Cortex of kidney (tissue), 1 donor: ENCODE data around the gene SLC35E1.
"Not testable (repeated sequence)": the region's sequence is repeated elsewhere in the genome, so short reads cannot be mapped to it uniquely, and the experiment has no call there.

Experiments used
- DNase-seq: peaks from one replicate; lab custom pipeline; 2025; lab: John Stamatoyannopoulos, UW

The SLC35E1 gene

GRCh38 chr19:16522559-16523377 lies 49.4 kb downstream of the SLC35E1 start:
- no peak for DNase-seq

- DNase-seq, result no peak
Observed at GRCh38 chr19:16521715-16522289, 50.4 kb downstream of the SLC35E1 start.

- DNase-seq, result no peak
Observed at GRCh38 chr19:16520986-16521624, 51.1 kb downstream of the SLC35E1 start.

- no peak for DNase-seq
Observed at GRCh38 chr19:16520074-16520973, 51.9 kb downstream of the SLC35E1 start.

- DNase-seq, result no peak
Observed at GRCh38 chr19:16519230-16519687, 53.0 kb downstream of the SLC35E1 start.

DNA sequence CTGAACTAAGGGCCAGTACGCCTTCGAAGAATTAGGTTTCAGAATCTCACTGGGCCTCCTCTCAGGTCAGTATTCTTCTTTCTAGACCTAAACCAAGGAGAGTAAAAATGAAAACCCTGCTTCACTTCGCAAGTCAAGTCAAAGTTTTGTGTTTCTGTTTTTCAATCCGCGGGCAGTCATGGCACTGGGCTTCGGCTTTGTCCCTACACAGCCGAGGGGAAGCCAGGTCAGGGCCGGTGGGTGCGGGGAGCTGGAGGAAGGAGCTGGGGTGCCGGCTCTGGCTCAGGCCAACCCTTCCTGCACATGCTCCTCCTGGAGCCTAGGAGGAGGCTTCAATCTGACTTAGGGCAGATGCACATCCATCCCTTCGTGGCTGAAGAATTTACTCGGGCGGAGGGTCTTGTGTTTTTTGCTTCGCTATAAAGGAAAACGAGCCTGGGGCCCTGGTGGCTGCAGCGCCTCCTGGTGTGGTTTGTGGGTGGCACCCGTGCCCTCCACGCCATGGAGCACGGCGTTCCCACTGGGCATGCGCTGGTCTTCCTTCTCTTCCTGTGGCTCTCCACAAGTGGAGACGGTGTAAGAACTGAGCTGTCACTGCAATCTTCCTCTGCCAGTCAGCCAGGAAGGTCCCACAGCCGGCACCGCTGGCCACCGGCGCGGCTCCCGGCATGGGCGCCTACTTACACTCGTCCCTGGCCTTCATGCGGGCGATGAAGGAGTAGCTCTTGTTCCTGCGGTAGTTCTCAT lies 53.6 kb downstream of the SLC35E1 start:
- DNase-seq, result no peak

GRCh38 chr19:16518061-16518460 lies 54.2 kb downstream of the SLC35E1 start:
- no peak for DNase-seq

- DNase-seq, result no peak
Observed at GRCh38 chr19:16516923-16517610, 55.1 kb downstream of the SLC35E1 start.

DNA sequence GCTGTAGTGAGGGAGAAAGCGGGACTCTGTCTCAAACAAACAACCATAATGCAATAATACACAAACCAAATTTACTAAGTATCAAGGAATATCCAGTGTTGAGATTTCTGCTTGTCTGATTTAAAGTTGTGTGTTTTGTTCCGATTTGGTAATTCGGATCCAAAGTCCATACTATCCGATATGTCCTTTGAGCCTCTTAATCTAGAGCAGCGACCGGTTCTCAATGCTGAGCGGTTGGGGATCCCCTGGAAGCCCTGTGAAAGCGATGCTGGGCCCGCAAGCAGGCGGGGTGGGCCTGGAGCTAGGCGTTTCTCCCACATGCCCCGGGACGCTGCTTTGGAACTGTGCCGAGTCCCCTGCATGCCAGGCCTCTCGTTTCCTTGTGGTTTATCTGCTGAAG lies 55.8 kb downstream of the SLC35E1 start:
- DNase-seq, result no peak

- no peak for DNase-seq
Observed at GRCh38 chr19:16514383-16515019, 57.7 kb downstream of the SLC35E1 start.

DNA sequence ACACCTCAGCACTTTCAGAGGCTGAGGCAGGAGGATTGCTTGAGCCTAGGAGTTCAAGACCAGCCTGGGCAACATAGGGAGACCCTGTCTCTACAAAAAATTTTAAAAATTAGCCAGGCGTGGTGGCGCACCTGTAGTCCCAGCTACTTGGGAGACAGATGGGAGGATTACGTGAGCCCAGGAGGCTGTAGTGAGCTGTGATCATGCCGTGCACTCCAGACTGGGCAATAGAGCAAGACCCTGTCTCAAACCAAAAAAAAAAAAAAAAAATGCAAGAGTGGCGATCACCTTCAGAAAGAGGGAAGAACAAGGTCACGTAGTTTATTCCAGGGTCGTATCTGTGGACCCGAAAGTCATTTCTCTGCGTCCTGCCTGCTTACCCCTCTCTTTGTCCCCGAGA lies 59.6 kb downstream of the SLC35E1 start:
- not testable (repeated sequence) for DNase-seq

DNA sequence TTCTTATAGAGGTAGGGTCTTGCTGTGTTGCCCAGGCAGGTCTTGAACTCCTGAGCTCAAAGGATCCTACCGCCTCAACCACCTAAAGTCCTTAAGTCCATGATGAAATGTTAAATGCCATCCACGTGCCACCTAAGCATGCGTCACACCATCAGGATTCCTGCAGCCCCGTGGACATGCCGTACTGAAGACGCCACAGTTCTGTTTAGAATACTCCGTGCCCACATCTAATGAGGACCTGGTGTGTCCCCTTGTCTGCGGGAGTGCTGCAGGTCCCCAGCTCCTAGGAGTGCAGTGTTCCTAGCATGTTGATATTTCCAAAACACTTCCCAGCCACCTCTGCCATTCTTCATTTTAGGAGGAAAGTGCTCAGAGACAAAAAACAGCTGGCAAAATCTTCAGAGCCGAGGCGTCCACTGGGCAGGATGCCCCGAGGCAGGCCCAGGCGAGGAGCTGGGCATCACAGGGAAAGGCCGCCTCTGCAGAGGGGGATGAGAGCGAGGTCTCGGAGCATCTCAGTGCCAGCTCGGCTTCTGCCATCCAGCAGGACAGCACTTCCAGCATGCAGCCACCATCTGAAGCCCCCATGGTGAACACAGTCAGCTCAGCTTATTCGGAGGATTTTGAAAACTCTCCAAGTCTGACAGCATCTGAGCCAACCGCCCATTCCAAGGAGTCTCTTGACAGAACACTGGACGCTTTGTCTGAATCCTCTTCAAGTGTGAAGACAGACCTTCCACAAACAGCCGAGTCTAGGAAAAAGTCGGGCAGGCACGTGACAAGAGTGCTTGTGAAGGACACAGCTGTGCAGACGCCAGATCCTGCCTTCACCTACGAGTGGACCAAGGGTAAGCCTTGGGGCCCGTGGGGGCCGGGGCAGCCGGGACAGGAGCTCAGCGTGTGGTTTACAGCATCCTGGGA lies 62.8 kb downstream of the SLC35E1 start:
- no peak for DNase-seq

DNA sequence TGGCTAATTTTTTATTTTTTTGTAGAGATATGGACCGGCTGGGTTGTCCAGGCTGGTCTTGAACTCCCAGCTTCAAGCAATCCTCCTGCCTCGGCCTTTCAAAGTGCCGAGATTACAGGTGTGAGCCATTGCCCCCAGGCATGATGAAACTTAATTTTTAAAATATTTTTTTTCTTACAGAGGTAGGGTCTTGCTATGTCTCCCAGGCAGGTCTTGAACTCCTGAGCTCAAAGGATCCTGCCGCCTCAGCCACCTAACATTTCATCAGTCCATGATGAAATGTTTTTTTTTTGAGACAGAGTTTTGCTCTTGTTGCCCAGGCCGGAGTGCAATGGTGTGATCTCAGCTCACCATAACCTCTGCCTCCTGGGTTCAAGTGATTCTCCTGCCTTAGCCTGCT lies 63.7 kb downstream of the SLC35E1 start:
- DNase-seq, result no peak

- DNase-seq, result no peak
Observed at GRCh38 chr19:16506961-16507360, 65.3 kb downstream of the SLC35E1 start.

DNA sequence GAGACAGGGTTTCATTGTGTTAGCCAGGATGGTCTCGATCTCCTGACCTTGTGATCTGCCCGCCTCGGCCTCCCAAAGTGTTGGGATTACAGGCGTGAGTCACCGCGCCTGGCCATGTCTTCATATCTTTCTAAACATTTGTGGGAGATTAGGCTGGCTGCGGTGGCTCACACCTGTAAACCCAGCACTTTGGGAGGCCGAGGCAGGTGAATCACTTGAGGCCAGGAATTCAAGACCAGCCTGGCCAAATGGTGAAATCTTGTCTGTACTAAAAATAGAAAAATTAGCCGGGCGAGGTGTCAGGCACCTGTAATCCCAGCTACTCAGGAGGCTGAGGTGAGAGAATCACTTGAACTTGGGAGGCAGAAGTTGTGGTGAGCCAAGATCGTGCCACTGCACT lies 66.1 kb downstream of the SLC35E1 start:
- not testable (repeated sequence) for DNase-seq

DNA sequence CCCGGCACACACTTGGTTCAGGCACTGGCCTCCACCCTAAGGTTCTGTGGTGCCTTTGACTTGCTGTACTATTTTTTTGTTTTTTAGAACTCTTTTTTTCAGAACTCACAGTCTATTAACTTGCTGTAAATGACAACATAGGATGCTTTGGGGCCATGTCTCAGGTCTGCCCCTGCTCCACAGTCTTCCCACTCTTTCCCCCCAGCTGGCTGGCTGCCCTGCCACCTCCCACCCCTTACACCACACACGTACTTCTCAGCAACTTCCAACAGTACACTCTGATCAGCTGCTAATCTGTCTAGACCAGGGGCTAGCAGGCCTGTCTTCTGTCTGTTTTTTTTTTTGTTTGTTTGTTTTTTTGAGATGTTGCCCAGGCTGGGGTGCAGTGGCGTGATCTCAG lies 67.9 kb downstream of the SLC35E1 start:
- DNase-seq, result no peak
